Hepatocyte (in vitro differentiated cells): ENCODE results near the gene SARS2. TPM values are rescaled to one million over a fixed set of nuclear protein-coding genes. Genes with fewer than 3 reads are reported as not detected.

Experiments used
- DNase-seq: peaks from one replicate; pipeline ENCODE4 v3.0.0-alpha.2; 2016; ENCODE audit warnings: low spot score
- H2AFZ ChIP-seq: fragments of 200-600 bp; sonication (generic); 2 replicates; pipeline ENCODE4 v1.6.0; 2016; ENCODE audit warnings: antibody characterized with exemption, mild to moderate bottlenecking
- H3K27ac ChIP-seq: fragments of 200-600 bp; sonication (generic); 2 replicates; pipeline ENCODE4 v1.5.1; 2016; ENCODE audit warnings: mild to moderate bottlenecking
- H3K27me3 ChIP-seq: fragments of 200-600 bp; sonication (generic); 2 replicates; pipeline ENCODE4 v1.6.1; 2016
- H3K36me3 ChIP-seq: fragments of 200-600 bp; sonication (generic); replicated peaks from 2 replicates; pipeline ENCODE4 v1.5.1; 2016; ENCODE audit warnings: low read depth; ENCODE audit not compliant: insufficient read depth
- H3K4me1 ChIP-seq: fragments of 200-600 bp; sonication (generic); 2 replicates; pipeline ENCODE4 v1.5.1; 2016; ENCODE audit warnings: mild to moderate bottlenecking, moderate library complexity; ENCODE audit not compliant: insufficient read depth
- H3K4me2 ChIP-seq: fragments of 200-600 bp; sonication (generic); 2 replicates; pipeline ENCODE4 v1.6.0; 2016
- H3K4me3 ChIP-seq: fragments of 200-600 bp; sonication (generic); 2 replicates; pipeline ENCODE4 v1.5.1; 2016; ENCODE audit warnings: mild to moderate bottlenecking
- H3K79me2 ChIP-seq: fragments of 200-600 bp; sonication (generic); 2 replicates; pipeline ENCODE4 v1.6.0; 2017; ENCODE audit warnings: mild to moderate bottlenecking
- H3K9me2 ChIP-seq: fragments of 200-600 bp; sonication (generic); replicated peaks from 2 replicates; pipeline ENCODE4 v1.6.0; 2017; ENCODE audit warnings: mild to moderate bottlenecking; ENCODE audit not compliant: insufficient read depth
- H3K9me3 ChIP-seq: fragments of 200-600 bp; sonication (generic); 2 replicates; pipeline ENCODE4 v1.5.1; 2016; ENCODE audit warnings: low read depth, mild to moderate bottlenecking
- H4K20me1 ChIP-seq: fragments of 200-600 bp; sonication (generic); 2 replicates; pipeline ENCODE4 v1.6.0; 2016; ENCODE audit warnings: mild to moderate bottlenecking; ENCODE audit not compliant: insufficient read depth, poor library complexity, severe bottlenecking
- CTCF ChIP-seq: fragments of 200-600 bp; sonication (generic); IDR thresholded peaks from 2 replicates; pipeline ENCODE4 v1.5.1; 2016; ENCODE audit warnings: antibody characterized with exemption, mild to moderate bottlenecking; ENCODE audit not compliant: poor library complexity
- EZH2 ChIP-seq: fragments of 200-600 bp; sonication (generic); IDR thresholded peaks from 2 replicates; pipeline ENCODE4 v1.6.1; 2016; ENCODE audit warnings: antibody characterized with exemption, mild to moderate bottlenecking, borderline replicate concordance
- EZH2phosphoT487 ChIP-seq: fragments of 200-600 bp; sonication (generic); IDR thresholded peaks from one replicate; pipeline ENCODE4 v1.6.1; 2018; ENCODE audit warnings: antibody characterized with exemption, mild to moderate bottlenecking, low read depth, moderate library complexity; ENCODE audit not compliant: unreplicated experiment, severe bottlenecking
- WGBS: methylation state at CpG from one replicate; pipeline ENCODE4 v1.1.6; 2016; ENCODE audit warnings: low lambda C conversion rate; ENCODE audit errors: missing lambda C conversion rate; 5-methylcytosine and 5-hydroxymethylcytosine counted together
- polyA plus RNA-seq: library from polyadenylated mRNA; unstranded; fragments of >200 nt; fragmentation: Nextera tagmentation; extraction: Ambion mirVana; gene quantifications from 2 replicates; pipeline ENCODE4 v1.2.1, GENCODE V29; 2016
- total RNA-seq: library from RNA; depleted of rRNA; stranded (reverse); fragments of >200 nt; gene quantifications from 2 replicates; pipeline ENCODE4 v1.2.3, GENCODE V29; 2014

SARS2 gene
- total and polyA plus RNA-seq, 2 experiments from 2014 or later: 24.2 to 47.7 TPM

GRCh38 chr19:38879400-38879751 lies 51.2 kb downstream of the SARS2 start:
- WGBS: 61% methylated on average over 10 of the region's 11 CpGs
- H3K4me1 ChIP-seq: peaks cover 18% of the 10 kb centered on the region
- DNase-seq: peak; percentile 54

GRCh38 chr19:38878575-38879399 lies 51.8 kb downstream of the SARS2 start:
- Histone ChIP-seq H3K27ac (peak overlapping the region; percentile 95), H3K9me2 (no peaks in the 10 kb centered on the region), H3K4me3 (no peak overlapping the region)

More at GRCh38 chr19:38879400-38879751, 51.2 kb downstream of the SARS2 start:
- Histone ChIP-seq H2AFZ (no peak overlapping the region), H3K9me2 (no peaks in the 10 kb centered on the region), H4K20me1 (no peaks in the 10 kb centered on the region), H3K27me3 (no peaks in the 10 kb centered on the region), H3K4me2 (peak overlapping the region; percentile 62), H3K79me2 (no peaks in the 10 kb centered on the region), H3K36me3 (no peaks in the 10 kb centered on the region), H3K27ac (peak overlapping the region; percentile 95), H3K4me3 (no peak overlapping the region), H3K9me3 (no peaks in the 10 kb centered on the region)
- TF ChIP-seq EZH2 (no peak), EZH2phosphoT487 (no peak), CTCF (no peak)

GRCh38 chr19:38877781-38878574 lies 52.6 kb downstream of the SARS2 start, which contains the start of gene RINL:
Gene RINL, minus strand, starts transcription at chr19:38878275. Its CDS starts 1,533 bp downstream, at chr19:38876742.
- H2AFZ ChIP-seq: no peak within 1 kb of the TSS
- no peaks in the 10 kb centered on the region for H4K20me1 ChIP-seq
- H3K9me3 ChIP-seq: no peaks in the 10 kb centered on the region
- TF ChIP-seq CTCF: no peak
- no peak for TF ChIP-seq EZH2
- TF ChIP-seq EZH2phosphoT487: no peak
- H3K4me1 ChIP-seq: peaks cover 18% of the 10 kb centered on the region
- no peaks in the 10 kb centered on the region for H3K9me2 ChIP-seq
- no peaks in the 10 kb centered on the region for H3K27me3 ChIP-seq
- H3K27ac ChIP-seq: peak within 1 kb of the TSS; percentile 95
- H3K79me2 ChIP-seq: no peaks in the 10 kb centered on the region
- 56% methylated on average over 10 of the region's 11 CpGs for WGBS
- DNase-seq: peak; percentile 56
- H3K4me2 ChIP-seq: peak within 1 kb of the TSS; percentile 62
- no peak within 1 kb of the TSS for H3K4me3 ChIP-seq
- H3K36me3 ChIP-seq: no peaks in the 10 kb centered on the region

More at GRCh38 chr19:38878575-38879399, 51.8 kb downstream of the SARS2 start:
- Histone ChIP-seq H3K4me2 (peak overlapping the region; percentile 62), H3K79me2 (no peaks in the 10 kb centered on the region), H4K20me1 (no peaks in the 10 kb centered on the region), H2AFZ (no peak overlapping the region), H3K27me3 (no peaks in the 10 kb centered on the region), H3K9me3 (no peaks in the 10 kb centered on the region), H3K36me3 (no peaks in the 10 kb centered on the region), H3K4me1 (peaks cover 18% of the 10 kb centered on the region)
- DNase-seq: no peak
- WGBS: 85% methylated on average over 16 of the region's 16 CpGs
- no peak for TF ChIP-seq EZH2phosphoT487
- no peak for TF ChIP-seq EZH2
- TF ChIP-seq CTCF: no peak
